Ishikawa (cell line): ENCODE measurements around the gene GZMA.

Source experiments
- CREB1 ChIP-seq: IDR thresholded peaks from 2 replicates; pipeline ENCODE4 v1.6.1; 2012; ENCODE audit warnings: low read depth
- EGR1 ChIP-seq: IDR thresholded peaks from 2 replicates; pipeline ENCODE4 v1.6.1; 2012
- EP300 ChIP-seq: IDR thresholded peaks from 2 replicates; pipeline ENCODE4 v1.6.1; 2012; ENCODE audit warnings: borderline replicate concordance
- FOXM1 ChIP-seq: IDR thresholded peaks from 2 replicates; pipeline ENCODE4 v1.6.1; 2012; ENCODE audit warnings: low read depth, borderline replicate concordance
- MAX ChIP-seq: IDR thresholded peaks from 2 replicates; pipeline ENCODE4 v1.6.1; 2012
- RAD21 ChIP-seq: IDR thresholded peaks from 2 replicates; pipeline ENCODE4 v1.6.1; 2012; ENCODE audit warnings: low read depth
- TAF1 ChIP-seq: IDR thresholded peaks from 2 replicates; pipeline ENCODE4 v1.6.1; 2012; ENCODE audit warnings: low read depth, mild to moderate bottlenecking
- YY1 ChIP-seq: IDR thresholded peaks from 2 replicates; pipeline ENCODE4 v1.6.1; 2012; ENCODE audit warnings: low read depth
- ZBTB7A ChIP-seq: IDR thresholded peaks from 2 replicates; pipeline ENCODE4 v1.6.1; 2012; ENCODE audit warnings: low read depth
- TF ChIP-seq, protein P1 (sequence below): IDR thresholded peaks from 2 replicates; pipeline ENCODE4 v1.6.1; 2012; ENCODE audit warnings: low read depth, mild to moderate bottlenecking

DNA sequence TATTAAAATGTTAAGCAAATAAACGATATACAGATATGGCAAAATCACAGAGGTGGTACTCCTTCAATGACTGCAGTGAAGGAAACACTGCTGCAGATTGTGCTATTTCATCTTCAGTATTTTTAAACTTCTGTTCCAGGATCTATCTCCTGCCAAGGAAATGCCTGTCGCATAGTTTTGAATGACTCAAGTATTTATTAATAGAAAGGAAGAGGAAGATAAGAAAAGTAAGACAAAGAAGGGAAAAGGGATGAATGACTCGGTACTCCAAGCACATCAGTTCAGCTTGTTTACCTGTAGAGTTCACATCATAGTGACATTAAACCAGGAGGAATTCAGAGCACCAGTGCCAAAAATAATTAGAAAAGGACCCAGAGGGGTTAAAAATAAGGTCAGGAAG, 52.4 kb downstream of the GZMA start:
- TF ChIP-seq CREB1 (no peak), EP300 (no peak), TAF1 (no peak), EGR1 (no peak), ZBTB7A (no peak), RAD21 (no peak), MAX (no peak), FOXM1 (no peak), YY1 (no peak)
- TF ChIP-seq, protein P1, sequence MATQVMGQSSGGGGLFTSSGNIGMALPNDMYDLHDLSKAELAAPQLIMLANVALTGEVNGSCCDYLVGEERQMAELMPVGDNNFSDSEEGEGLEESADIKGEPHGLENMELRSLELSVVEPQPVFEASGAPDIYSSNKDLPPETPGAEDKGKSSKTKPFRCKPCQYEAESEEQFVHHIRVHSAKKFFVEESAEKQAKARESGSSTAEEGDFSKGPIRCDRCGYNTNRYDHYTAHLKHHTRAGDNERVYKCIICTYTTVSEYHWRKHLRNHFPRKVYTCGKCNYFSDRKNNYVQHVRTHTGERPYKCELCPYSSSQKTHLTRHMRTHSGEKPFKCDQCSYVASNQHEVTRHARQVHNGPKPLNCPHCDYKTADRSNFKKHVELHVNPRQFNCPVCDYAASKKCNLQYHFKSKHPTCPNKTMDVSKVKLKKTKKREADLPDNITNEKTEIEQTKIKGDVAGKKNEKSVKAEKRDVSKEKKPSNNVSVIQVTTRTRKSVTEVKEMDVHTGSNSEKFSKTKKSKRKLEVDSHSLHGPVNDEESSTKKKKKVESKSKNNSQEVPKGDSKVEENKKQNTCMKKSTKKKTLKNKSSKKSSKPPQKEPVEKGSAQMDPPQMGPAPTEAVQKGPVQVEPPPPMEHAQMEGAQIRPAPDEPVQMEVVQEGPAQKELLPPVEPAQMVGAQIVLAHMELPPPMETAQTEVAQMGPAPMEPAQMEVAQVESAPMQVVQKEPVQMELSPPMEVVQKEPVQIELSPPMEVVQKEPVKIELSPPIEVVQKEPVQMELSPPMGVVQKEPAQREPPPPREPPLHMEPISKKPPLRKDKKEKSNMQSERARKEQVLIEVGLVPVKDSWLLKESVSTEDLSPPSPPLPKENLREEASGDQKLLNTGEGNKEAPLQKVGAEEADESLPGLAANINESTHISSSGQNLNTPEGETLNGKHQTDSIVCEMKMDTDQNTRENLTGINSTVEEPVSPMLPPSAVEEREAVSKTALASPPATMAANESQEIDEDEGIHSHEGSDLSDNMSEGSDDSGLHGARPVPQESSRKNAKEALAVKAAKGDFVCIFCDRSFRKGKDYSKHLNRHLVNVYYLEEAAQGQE: no peak
